Fibroblast of villous mesenchyme (primary cell): ENCODE results near the gene SLC28A2. TPM values are rescaled to one million over a fixed set of nuclear protein-coding genes. Genes with fewer than 3 reads are reported as not detected.
"Not testable (repeated sequence)": the region's sequence is repeated elsewhere in the genome, so short reads cannot be mapped to it uniquely, and the experiment has no call there.

ENCODE experiments used
- DNase-seq: peaks from one replicate; pipeline ENCODE4 v3.0.0-alpha.2; 2010; ENCODE audit warnings: low read depth
- H3K4me3 ChIP-seq: 2 replicates; pipeline ENCODE4 v1.5.1; 2011; ENCODE audit warnings: low read depth, mild to moderate bottlenecking, low read length
- CTCF ChIP-seq: IDR thresholded peaks from 2 replicates; pipeline ENCODE4 v1.5.1; 2012; ENCODE audit warnings: low read depth, mild to moderate bottlenecking, low read length; ENCODE audit not compliant: insufficient read depth
- total RNA-seq: library from RNA; depleted of rRNA; stranded (reverse); fragments of >200 nt; gene quantifications from 2 replicates; pipeline ENCODE4 v1.2.3, GENCODE V29; 2012

SLC28A2 gene
- total RNA-seq, 1 donor: not detected

GRCh38 chr15:45307230-45307924 lies 55.3 kb downstream of the SLC28A2 start:
- H3K4me3 ChIP-seq: peak overlapping the region; percentile 29
- peak; percentile 54 for DNase-seq
- peak; percentile 41 for TF ChIP-seq CTCF

GRCh38 chr15:45314117-45314516 lies 62.1 kb downstream of the SLC28A2 start:
- not testable (repeated sequence) for H3K4me3 ChIP-seq, DNase-seq

- peak; percentile 5 for TF ChIP-seq CTCF
- H3K4me3 ChIP-seq: no peak overlapping the region
- DNase-seq: peak; percentile 9
These were observed 62.9 kb downstream of the SLC28A2 start for GRCh38 chr15:45314960-45315359.

GRCh38 chr15:45319472-45320214 lies 67.6 kb downstream of the SLC28A2 start:
- no peak for DNase-seq
- TF ChIP-seq CTCF: no peak
- H3K4me3 ChIP-seq: no peak overlapping the region

GRCh38 chr15:45320581-45321205 lies 68.7 kb downstream of the SLC28A2 start:
- H3K4me3 ChIP-seq: no peak overlapping the region
- TF ChIP-seq CTCF: no peak
- no peak for DNase-seq

GRCh38 chr15:45326280-45326679 lies 74.2 kb downstream of the SLC28A2 start:
- no peak overlapping the region for H3K4me3 ChIP-seq
- DNase-seq: no peak
- no peak for TF ChIP-seq CTCF

- no peak overlapping the region for H3K4me3 ChIP-seq
- DNase-seq: no peak
- TF ChIP-seq CTCF: no peak
These were observed 74.7 kb downstream of the SLC28A2 start for GRCh38 chr15:45326741-45327140.
